Measurements from ENCODE around the gene NUMBL. TPM values are rescaled to one million over a fixed set of nuclear protein-coding genes. Genes with fewer than 3 reads are reported as not detected.

The NUMBL gene
- total RNA-seq, 2 experiments from 2014 or later: 4.9 to 8.9 TPM

GRCh38 chr19:40621283-40621682 is 69.2 kb downstream of the NUMBL start:
- BruUV-seq (replicated peaks): no TSS peak
- CTCF ChIA-PET (ENCODE audit: unreplicated experiment): no interaction called here

GRCh38 chr19:40620161-40620485 is 70.3 kb downstream of the NUMBL start:
- no peaks in the 10 kb centered on the region for H3K9me3 ChIP-seq (ENCODE audit: low read length)
- no peak for DNase-seq (ENCODE audit: low spot score)
- H3K4me1 ChIP-seq (ENCODE audit: insufficient read depth, low read length, poor library complexity, severe bottlenecking): peaks cover 6% of the 10 kb centered on the region
- ChIA-PET POLR2A (interaction anchor here (0.6 to 0.7 kb wide), 2 partner anchors 135 to 194 kb away, joined by 3 to 7 read pairs; partner anchors contain the start of gene SERTAD1), CTCF (ENCODE audit: unreplicated experiment) (no interaction called here)
- no peak overlapping the region for H3K4me2 ChIP-seq (ENCODE audit: low read length)
- no peaks in the 10 kb centered on the region for H3K79me2 ChIP-seq (ENCODE audit: insufficient read depth, low read depth, low read length)
- H3K36me3 ChIP-seq (ENCODE audit: insufficient read depth, low read length): peaks cover 19% of the 10 kb centered on the region
- TF ChIP-seq CTCF (conservative IDR thresholded peaks at IDR 0.05; ENCODE audit: low read length) (no peak), EZH2phosphoT487 (IDR thresholded peaks at IDR 0.05; ENCODE audit: borderline replicate concordance, low read depth, low read length) (no peak)
- no peaks in the 10 kb centered on the region for H3K9me2 ChIP-seq (ENCODE audit: insufficient read depth, low read length)
- no TSS peak for BruUV-seq (replicated peaks)
- intact Hi-C loops (cut with micrococcal nuclease; ENCODE audit: unreplicated experiment): no loop called here
- no peaks in the 10 kb centered on the region for H4K20me1 ChIP-seq (ENCODE audit: insufficient read depth, low read length)
- no peak overlapping the region for H3K27ac ChIP-seq (ENCODE audit: low read depth, low read length, poor library complexity, severe bottlenecking)
- no peak overlapping the region for H3K4me3 ChIP-seq (ENCODE audit: low read depth, low read length, poor library complexity, severe bottlenecking)
- H2AFZ ChIP-seq (ENCODE audit: low read length): no peak overlapping the region

More at GRCh38 chr19:40621283-40621682, 69.2 kb downstream of the NUMBL start:
- DNase-seq (ENCODE audit: low spot score): no peak
- Histone ChIP-seq H3K4me2 (ENCODE audit: low read length) (no peak overlapping the region), H3K27ac (ENCODE audit: low read depth, low read length, poor library complexity, severe bottlenecking) (no peak overlapping the region), H3K36me3 (ENCODE audit: insufficient read depth, low read length) (peaks cover 27% of the 10 kb centered on the region), H3K4me1 (ENCODE audit: insufficient read depth, low read length, poor library complexity, severe bottlenecking) (no peaks in the 10 kb centered on the region), H3K9me3 (ENCODE audit: low read length) (no peaks in the 10 kb centered on the region), H4K20me1 (ENCODE audit: insufficient read depth, low read length) (no peaks in the 10 kb centered on the region), H2AFZ (ENCODE audit: low read length) (no peak overlapping the region), H3K79me2 (ENCODE audit: insufficient read depth, low read depth, low read length) (no peaks in the 10 kb centered on the region), H3K4me3 (ENCODE audit: low read depth, low read length, poor library complexity, severe bottlenecking) (no peak overlapping the region), H3K9me2 (ENCODE audit: insufficient read depth, low read length) (no peaks in the 10 kb centered on the region)
- TF ChIP-seq CTCF (conservative IDR thresholded peaks at IDR 0.05; ENCODE audit: low read length) (no peak), EZH2phosphoT487 (IDR thresholded peaks at IDR 0.05; ENCODE audit: borderline replicate concordance, low read depth, low read length) (no peak)
- POLR2A ChIA-PET: no interaction called here
- intact Hi-C loops (cut with micrococcal nuclease; ENCODE audit: unreplicated experiment): no loop called here

GRCh38 chr19:40619333-40620160 is 70.9 kb downstream of the NUMBL start:
- no peak overlapping the region for H3K4me3 ChIP-seq (ENCODE audit: low read depth, low read length, poor library complexity, severe bottlenecking)
- no peak overlapping the region for H2AFZ ChIP-seq (ENCODE audit: low read length)
- peaks cover 19% of the 10 kb centered on the region for H3K36me3 ChIP-seq (ENCODE audit: insufficient read depth, low read length)
- no peak for DNase-seq (ENCODE audit: low spot score)
- no peaks in the 10 kb centered on the region for H3K9me2 ChIP-seq (ENCODE audit: insufficient read depth, low read length)
- H3K4me2 ChIP-seq (ENCODE audit: low read length): no peak overlapping the region
- intact Hi-C loops (cut with micrococcal nuclease; ENCODE audit: unreplicated experiment): no loop called here
- no peak overlapping the region for H3K27ac ChIP-seq (ENCODE audit: low read depth, low read length, poor library complexity, severe bottlenecking)
- TF ChIP-seq CTCF (conservative IDR thresholded peaks at IDR 0.05; ENCODE audit: low read length): no peak
- no peak for TF ChIP-seq EZH2phosphoT487 (IDR thresholded peaks at IDR 0.05; ENCODE audit: borderline replicate concordance, low read depth, low read length)
- peaks cover 12% of the 10 kb centered on the region for H3K4me1 ChIP-seq (ENCODE audit: insufficient read depth, low read length, poor library complexity, severe bottlenecking)
- no peaks in the 10 kb centered on the region for H3K9me3 ChIP-seq (ENCODE audit: low read length)
- H4K20me1 ChIP-seq (ENCODE audit: insufficient read depth, low read length): no peaks in the 10 kb centered on the region
- H3K79me2 ChIP-seq (ENCODE audit: insufficient read depth, low read depth, low read length): no peaks in the 10 kb centered on the region
- POLR2A ChIA-PET: interaction anchor here (0.7 kb wide), 1 partner anchor 194 kb away, joined by 7 read pairs; the partner anchor contains the start of gene SERTAD1
- BruUV-seq (replicated peaks): no TSS peak
- CTCF ChIA-PET (ENCODE audit: unreplicated experiment): no interaction called here
